Activated naive CD4-positive, alpha-beta T cell treated with Interleukin-2 at 50 U/mL for 16 hours (primary cell): Measurements from ENCODE around the gene TNRC18.
A peak's percentile ranks its signal among the peaks of the same experiment; 100 is the strongest.
"Not testable (repeated sequence)": the region's sequence is repeated elsewhere in the genome, so short reads cannot be mapped to it uniquely, and the experiment has no call there.

ENCODE experiments used
- DNase-seq: peaks from one replicate; pipeline ENCODE4 v3.0.0-alpha.2; 2020

The TNRC18 gene

GRCh38 chr7:5370454-5371353 lies 52.9 kb downstream of the TNRC18 start:
- no peak for DNase-seq

GRCh38 chr7:5367661-5368060 lies 56.0 kb downstream of the TNRC18 start:
- DNase-seq = no peak

DNA sequence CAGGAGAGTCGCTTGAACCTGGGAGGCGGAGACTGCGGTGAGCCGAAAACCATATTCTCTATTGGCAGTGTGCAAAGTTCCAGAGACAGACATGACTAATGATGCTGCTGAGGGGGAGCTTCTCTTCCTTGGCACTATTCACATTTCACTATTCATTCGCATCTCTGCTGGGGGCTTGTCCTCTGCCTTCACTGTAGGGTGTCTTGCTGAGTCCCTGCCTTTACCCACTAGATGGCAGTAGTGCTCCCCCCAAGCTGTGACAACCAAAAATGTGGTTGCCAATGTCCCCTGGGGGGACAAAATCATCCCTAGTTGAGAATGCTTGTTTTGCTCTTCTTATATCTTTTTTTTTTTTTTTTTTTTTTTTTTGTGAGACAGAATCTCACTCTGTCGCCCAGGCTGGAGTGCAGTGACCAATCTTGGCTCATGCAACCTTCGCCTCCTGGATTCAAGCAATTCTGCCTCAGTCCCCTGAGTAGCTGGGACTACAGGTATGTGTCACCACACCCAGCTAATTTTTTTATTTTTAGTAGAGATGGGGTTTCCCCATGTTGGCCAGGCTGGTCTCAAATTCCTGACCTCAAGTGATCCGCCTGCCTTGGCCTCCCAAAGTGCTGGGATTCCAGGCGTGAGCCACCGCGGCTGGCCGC lies 57.5 kb downstream of the TNRC18 start:
- peak; percentile 62 for DNase-seq

DNA sequence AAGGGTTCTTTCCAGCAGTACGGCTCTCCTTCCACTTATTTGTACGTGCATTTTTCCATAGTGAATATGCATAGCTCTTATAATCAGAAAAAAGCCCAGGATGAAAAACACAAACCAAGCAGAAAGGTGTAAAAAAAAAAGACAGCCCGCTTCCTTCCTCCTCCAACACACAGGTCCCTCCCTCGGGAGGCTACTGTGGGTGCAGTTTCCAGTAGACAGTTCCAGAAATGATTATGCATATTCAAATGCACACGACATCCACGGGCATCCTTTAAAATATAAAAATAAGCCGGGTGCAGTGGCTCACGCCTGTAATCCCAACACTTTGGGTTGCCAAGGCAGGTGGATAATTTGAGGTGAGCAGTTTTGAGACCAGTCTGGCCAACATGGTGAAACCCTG lies 59.9 kb downstream of the TNRC18 start:
- peak; percentile 8 for DNase-seq

- no peak for DNase-seq
These were observed 61.2 kb downstream of the TNRC18 start for GRCh38 chr7:5362466-5362865.

DNA sequence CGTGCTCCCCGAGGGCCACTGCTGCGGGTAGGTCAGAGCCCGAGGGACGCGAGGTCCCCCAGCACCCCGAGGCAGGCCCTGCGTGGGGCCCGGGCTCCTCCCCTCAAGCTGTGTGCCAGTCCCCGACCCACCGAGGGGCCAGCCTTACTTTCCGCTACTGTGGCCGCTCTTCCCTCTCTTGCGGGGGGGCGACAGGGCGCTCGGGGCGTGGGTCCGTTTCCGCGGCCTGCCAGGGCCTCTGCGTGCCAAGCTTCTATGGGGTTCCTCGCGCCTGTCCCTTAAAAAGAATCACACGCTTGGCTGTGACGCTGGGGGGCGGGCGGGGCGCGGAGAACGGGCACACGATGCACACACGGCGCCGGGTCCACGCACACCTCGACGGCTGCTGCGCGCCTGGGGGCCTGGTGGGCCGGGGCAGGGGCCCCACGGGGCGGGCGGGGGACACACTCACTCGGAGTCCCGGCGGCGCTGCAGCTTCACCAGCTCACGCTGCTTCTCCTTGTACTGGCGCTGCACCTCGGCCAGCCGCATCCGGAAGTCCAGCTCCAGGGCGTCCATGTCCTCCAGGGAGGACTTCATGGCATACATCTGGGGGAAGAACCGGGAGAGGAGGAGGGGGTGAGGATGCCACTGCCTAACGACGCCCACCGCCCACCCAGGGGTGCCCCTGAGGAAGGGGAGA lies 62.0 kb downstream of the TNRC18 start:
- DNase-seq = no peak

- DNase-seq = no peak
These were observed 62.7 kb downstream of the TNRC18 start for GRCh38 chr7:5360971-5361370.

DNA sequence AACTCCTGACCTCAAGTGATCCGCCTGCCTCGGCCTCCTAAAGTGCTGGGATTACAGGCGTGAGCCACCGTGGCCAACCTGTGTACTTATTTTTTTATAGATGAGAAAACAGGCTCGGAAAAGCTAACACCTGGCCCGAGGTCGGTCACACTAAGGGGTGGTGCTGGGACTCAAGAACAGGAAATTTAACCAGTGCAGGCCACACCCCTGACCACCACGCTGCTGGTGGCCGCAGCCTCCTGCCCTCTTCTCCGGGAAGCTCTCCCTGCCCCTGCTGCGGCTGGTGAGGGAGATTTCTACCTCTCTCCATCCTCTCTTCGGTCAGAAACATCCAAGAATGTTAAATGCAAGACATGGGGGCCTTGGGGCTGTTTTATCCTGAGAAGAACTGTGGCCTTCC lies 63.2 kb downstream of the TNRC18 start:
- DNase-seq = no peak

DNA sequence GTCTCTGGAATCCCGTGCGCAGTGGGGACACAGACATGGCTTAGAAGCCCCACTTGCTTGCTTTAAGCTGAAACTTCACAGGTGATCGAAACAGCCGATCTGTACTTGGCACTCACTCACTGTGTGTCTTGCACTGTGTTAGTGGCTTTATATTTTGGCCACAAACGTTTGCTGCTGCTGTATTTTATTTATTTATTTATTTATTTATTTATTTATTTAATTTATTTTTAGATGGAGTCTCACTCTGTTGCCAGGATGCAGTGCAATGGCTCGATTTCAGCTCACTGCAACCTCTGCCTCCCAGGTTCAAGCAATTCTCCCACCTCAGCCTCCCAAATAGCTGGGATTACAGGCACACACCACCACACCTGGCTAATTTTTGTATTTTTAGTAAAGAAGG lies 63.6 kb downstream of the TNRC18 start:
- DNase-seq = not testable (repeated sequence)

DNA sequence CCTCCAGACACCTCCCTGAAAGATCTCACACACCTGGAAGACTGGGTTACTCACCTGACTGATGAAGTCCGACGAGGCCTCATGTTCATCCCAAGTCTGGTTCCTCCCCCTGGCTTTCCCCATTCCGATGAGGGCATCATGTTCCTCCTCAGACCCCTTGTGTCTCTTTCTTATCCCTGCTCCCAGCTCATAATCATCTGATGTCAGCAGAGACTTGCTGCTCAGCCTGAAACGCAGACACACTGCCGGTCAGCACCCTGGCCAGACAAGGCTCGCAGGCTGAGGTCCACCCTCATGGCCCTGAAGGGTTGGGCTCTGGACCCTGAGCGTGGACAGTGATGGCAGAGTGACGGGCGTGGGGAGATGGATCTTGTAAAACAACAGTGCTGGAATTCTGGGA lies 64.3 kb downstream of the TNRC18 start:
- no peak for DNase-seq

DNA sequence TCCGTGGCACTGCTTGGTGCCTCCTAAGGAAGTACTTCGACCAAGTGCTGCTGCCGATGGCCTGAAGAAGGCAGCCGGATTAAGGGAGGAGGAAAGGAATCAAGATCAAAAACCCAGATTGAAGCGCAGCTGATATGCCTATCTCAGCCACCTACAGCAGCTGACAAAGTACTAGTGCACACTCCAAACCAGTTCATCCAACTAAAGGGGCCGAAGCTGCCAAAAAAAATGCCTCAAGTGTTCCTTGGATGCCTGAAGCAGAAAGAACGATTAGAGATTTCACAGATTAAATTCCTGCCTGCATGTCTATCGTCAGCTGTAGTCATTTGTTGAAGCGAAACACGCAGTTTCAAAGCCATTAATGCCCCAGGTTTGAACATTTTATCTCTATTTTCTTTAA lies 65.7 kb downstream of the TNRC18 start:
- DNase-seq = no peak

GRCh38 chr7:5356751-5357119 lies 66.9 kb downstream of the TNRC18 start:
- DNase-seq = no peak

- DNase-seq = no peak
These were observed 69.0 kb downstream of the TNRC18 start for GRCh38 chr7:5354460-5355232.

DNA sequence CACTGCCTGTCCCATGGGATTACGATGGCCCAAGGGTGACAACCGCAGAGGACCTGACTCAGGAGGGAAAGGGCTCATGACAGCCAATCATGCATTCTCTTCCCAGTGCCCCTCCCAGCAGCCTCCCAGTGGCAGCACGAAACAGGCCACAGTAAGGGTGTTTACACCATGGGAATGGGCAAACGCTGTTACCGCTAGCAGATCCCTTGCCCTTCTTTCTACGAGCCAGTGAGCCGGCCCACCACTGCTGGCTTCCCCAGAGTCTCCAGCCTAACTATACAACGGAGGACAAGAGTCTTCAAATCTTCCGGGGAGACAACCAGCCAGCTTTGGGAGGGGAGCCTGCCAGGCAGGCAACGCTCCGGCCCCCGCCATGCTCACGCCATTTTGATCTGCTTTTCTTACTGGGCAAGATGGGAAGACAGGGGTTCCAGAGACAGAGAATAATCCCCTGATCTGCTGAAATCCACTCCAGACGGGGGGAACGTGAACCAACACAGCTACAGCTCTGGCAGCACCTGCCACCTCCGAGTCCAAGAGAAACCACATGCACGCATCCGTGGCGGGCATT lies 71.1 kb downstream of the TNRC18 start:
- DNase-seq = no peak

DNA sequence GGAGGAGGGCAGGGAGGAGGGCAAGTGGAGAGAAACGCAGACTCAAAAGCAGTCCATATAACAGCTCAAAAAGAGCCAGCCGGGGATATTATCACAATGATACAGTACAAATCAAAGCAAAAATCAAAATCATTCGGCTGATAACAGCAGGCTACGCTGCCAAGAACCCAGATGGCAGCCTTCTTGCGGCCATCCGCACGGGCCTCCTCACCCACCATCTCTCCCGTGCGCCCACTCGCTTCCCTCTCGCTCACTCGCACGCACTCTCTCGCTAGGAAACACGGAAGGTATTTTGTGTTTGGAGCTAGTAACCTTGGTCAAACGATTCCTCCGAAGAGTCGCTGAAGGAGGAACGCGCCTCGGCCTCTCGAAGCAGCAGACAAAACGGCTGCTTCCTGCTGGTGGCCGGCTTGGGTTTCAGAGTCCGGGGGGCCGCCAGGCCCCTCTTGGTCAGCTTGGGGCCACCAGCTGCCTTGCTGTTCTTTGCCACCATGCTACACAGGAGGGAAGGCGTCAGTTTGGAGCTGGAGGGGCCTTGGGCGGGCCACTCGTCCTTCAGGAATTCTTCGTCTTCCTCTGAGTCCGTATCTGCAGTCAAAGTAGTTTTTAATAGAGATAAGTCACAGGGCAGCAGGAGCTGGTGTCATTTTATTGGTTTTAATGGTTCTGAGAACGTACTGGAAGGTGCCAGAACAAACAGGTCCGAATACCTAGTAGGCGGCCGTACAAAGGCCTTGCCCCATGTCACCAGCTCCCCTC lies 71.9 kb downstream of the TNRC18 start:
- no peak for DNase-seq

GRCh38 chr7:5350600-5351385 lies 72.8 kb downstream of the TNRC18 start:
- DNase-seq = no peak

GRCh38 chr7:5350174-5350463 lies 73.5 kb downstream of the TNRC18 start:
- DNase-seq = no peak

- no peak for DNase-seq
These were observed 74.0 kb downstream of the TNRC18 start for GRCh38 chr7:5349437-5350173.

DNA sequence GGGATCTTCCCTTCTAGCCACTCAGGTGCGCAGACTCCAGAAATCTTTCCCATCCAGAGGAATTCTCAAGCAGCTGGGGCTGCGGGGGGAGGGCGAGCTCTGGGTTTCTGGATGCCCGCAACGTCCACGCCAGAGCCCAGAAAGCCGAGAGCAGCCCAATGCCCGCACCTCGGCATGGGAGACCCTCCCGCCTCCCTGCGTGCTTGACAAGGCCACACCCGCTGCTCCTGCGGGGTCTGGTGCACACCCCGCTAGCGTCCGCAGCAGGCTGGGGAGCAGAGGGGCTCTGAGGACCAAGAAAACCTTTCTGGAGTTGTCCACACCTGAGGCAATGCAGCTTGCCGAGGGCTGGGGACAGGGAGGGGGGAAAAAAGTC lies 74.6 kb downstream of the TNRC18 start:
- no peak for DNase-seq

DNA sequence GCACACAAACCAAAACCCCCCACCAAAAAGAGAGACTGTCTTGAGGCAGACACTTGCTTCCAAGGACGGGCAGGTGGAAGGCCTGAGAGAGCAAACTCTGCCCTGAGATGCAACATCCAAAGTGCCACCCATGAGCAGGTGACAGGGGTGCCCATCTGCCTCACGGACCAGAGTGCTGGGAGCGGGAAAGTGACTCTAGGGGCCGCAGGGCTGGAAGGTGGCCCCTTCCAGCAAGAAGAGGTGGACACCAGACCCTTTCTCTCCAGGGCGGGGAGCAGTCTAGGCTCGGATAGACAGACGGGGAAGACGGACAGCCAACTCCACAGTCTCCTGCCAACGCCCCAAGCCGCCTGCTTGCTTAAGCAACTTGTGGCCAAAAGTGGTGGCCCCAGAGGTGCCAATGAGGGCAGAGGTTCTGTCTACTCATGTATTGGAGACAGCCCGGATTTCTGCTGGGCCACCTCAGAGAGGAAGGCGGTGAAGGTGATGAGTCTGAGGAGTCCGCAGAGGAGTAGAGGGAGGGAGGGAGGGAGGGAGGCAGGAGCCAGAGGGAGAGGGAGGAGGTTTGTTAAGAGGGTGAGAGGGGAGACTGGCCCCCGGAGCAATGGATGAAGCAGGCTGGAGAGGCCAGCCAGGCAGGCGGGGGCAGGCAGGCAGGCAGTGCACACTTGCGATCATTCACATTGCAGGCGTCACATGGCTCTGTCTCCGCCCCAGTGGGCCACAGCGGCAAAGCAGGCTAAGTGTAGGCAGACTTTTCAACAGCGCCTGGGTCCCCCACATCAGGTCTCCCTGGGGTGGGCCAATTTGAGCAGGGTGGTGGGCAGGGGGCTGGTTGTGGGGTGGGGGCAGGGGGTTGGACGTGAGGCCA lies 75.3 kb downstream of the TNRC18 start:
- no peak for DNase-seq
